Breast epithelium (tissue), 3 donors: ENCODE results near the gene FAM222A.

Source experiments
- POLR2A ChIP-seq: fragments of 450-650 bp; IDR thresholded peaks from one replicate; pipeline ENCODE4 v1.6.1; 2016; ENCODE audit warnings: antibody characterized with exemption, mild to moderate bottlenecking, moderate library complexity
- TF ChIP-seq, protein P1 (sequence below), 3 donors: fragments of 450-650 bp; IDR thresholded peaks; one replicate each; pipeline ENCODE4 v1.5.1; 2016 to 2017; ENCODE audit warnings: antibody characterized with exemption in 3 of 3, mild to moderate bottlenecking in 3 of 3, moderate library complexity in 3 of 3

DNA sequence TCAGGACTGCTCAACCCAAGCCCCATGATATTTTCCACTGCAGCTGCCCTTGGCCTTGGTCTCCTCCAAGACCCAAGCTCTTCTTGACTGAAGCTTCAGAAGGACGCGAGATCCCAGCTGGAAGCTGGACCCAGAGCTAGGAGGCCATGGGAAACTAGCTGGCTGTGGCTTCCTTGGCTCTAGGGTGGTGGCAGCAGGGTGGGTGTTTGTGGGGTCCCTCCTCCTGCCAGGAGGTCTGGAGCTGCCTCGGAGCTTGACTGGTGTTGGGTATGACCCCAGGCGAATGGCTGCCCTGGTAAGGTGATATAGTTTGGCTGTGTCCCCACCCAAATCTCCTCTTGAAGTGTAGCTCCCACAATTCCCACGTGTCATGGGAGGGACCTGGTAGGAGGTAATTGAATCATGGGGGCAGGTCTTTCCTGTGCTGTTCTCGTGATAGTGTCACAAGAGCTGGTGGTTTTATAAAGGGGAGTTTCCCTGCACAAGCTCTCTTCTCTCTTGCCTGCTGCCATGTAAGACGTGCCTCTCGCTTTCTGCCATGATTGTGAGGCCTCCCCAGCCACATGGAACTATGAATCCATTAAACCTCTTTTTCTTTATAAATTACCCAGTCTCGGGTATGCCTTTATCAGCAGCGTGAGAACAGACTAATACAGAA is 68.2 kb downstream of the FAM222A start:
- TF ChIP-seq, protein P1, sequence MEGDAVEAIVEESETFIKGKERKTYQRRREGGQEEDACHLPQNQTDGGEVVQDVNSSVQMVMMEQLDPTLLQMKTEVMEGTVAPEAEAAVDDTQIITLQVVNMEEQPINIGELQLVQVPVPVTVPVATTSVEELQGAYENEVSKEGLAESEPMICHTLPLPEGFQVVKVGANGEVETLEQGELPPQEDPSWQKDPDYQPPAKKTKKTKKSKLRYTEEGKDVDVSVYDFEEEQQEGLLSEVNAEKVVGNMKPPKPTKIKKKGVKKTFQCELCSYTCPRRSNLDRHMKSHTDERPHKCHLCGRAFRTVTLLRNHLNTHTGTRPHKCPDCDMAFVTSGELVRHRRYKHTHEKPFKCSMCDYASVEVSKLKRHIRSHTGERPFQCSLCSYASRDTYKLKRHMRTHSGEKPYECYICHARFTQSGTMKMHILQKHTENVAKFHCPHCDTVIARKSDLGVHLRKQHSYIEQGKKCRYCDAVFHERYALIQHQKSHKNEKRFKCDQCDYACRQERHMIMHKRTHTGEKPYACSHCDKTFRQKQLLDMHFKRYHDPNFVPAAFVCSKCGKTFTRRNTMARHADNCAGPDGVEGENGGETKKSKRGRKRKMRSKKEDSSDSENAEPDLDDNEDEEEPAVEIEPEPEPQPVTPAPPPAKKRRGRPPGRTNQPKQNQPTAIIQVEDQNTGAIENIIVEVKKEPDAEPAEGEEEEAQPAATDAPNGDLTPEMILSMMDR (IDR thresholded peaks at IDR 0.05): no peak
- no peak for TF ChIP-seq POLR2A
